Uterus (tissue), 2 donors: ENCODE data around the gene STOML1.

Experiments
- POLR2A ChIP-seq, 2 donors: fragments of 450-650 bp; IDR thresholded peaks; one replicate each; pipeline ENCODE4 v1.6.1; 2016; ENCODE audit warnings: antibody characterized with exemption in 2 of 2, mild to moderate bottlenecking in 1 of 2, moderate library complexity in 1 of 2
- TF ChIP-seq, protein P1 (sequence below), 4 experiments: fragments of 200-600 bp in 2 of 4; fragments of 450-650 bp in 2 of 4; sonication (generic) in 2 of 4; IDR thresholded peaks; one replicate each; pipeline ENCODE4 v1.5.1; 2016 to 2019; ENCODE audit warnings: antibody characterized with exemption in 4 of 4, mild to moderate bottlenecking in 2 of 4, moderate library complexity in 1 of 4

DNA sequence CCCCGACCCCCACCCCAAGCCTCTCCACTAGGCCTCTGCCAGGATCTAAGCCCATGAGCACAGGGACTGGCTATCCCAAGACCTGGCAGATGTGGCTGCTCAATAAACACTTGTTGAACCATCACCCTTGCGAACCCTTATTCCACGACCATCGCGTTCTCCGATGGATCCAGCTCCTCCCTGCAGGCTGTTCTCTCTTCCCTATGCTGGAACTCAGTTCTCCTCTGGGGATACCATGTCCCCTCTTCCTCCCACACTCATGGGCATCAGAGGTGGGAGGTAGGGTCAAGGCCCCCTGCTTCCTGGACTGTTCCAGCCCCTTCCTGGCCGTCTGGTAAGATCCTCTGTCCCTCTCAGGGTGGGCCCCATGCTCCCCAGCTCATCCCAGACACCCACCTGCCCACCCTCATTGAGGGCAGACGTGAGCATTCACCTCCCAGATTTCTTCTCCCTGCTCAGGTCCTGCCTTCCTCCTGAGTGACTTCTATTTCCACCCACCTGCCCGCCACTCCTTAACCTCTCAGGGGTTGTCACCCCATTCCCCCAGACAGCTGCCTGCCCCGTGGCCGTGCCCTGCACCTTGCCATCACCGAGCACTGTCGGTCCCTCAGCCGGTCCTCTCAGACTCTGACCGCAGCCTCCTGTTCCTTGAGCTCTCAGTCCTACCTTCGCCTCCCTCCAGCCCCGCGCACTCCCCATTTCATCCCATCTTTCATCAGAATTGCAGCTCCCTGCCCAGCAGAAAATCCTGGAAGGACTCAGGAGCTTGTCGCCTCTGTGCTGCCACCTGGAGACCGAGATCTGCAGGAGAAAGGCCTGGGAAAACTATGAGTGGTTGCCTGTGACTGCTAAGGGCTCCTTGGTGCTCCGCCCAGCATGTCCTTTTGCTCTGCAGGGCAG is 44.4 kb upstream of the STOML1 start:
- no peak for TF ChIP-seq POLR2A (IDR thresholded peaks at IDR 0.05)
- TF ChIP-seq, protein P1, sequence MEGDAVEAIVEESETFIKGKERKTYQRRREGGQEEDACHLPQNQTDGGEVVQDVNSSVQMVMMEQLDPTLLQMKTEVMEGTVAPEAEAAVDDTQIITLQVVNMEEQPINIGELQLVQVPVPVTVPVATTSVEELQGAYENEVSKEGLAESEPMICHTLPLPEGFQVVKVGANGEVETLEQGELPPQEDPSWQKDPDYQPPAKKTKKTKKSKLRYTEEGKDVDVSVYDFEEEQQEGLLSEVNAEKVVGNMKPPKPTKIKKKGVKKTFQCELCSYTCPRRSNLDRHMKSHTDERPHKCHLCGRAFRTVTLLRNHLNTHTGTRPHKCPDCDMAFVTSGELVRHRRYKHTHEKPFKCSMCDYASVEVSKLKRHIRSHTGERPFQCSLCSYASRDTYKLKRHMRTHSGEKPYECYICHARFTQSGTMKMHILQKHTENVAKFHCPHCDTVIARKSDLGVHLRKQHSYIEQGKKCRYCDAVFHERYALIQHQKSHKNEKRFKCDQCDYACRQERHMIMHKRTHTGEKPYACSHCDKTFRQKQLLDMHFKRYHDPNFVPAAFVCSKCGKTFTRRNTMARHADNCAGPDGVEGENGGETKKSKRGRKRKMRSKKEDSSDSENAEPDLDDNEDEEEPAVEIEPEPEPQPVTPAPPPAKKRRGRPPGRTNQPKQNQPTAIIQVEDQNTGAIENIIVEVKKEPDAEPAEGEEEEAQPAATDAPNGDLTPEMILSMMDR (IDR thresholded peaks at IDR 0.05), result peak; percentile 54 to 76 (median 64)
